ENCODE data around the gene SORCS2. TPM values are rescaled to one million over a fixed set of nuclear protein-coding genes. Genes with fewer than 3 reads are reported as not detected.

SORCS2 gene
- polyA plus RNA-seq, 1 donor from 2014 or later, result 1.0 TPM

DNA sequence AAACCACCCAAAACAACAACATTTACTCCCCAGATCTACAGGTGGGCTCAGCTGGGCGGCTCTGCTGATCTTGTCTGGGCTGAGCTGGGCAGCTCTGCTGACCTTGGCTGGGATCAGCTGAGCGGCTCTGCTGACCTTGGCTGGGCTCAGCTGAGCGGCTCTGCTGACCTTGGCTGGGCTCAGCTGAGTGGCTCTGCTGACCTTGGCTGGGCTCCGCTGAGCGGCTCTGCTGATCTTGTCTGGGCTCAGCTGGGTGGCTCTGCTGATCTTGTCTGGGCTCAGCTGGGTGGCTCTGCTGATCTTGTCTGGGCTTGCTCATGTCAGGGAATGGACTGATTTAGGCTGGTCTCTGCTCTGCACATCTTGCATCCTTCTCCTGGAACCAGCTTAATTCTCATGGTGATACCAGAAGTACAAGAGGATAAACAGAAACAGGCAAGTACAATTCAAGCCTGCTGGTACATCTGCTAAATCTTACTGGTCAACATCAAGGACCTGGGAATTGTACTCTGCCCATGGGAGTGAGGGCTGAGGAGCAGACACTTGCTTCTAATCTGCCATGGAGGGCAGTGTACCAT, 490.9 kb downstream of the SORCS2 start:
- Histone ChIP-seq H4K20me1 (ENCODE audit: insufficient read depth) (no peaks in the 10 kb centered on the region), H3K79me2 (replicated peaks; ENCODE audit: insufficient read depth, low read length) (no peaks in the 10 kb centered on the region), H3K9ac (ENCODE audit: low read length) (no peak overlapping the region), H2AFZ (ENCODE audit: low read depth, low read length) (no peak overlapping the region), H3K4me3 (ENCODE audit: low read length) (no peak overlapping the region), H3K9me3 (ENCODE audit: low read length) (no peaks in the 10 kb centered on the region), H3K27ac (ENCODE audit: low read length) (no peak overlapping the region), H3K4me2 (ENCODE audit: low read length) (no peak overlapping the region), H3K27me3 (ENCODE audit: insufficient read depth, low read depth, low read length) (no peaks in the 10 kb centered on the region), H3K36me3 (ENCODE audit: insufficient read depth, low read length) (no peaks in the 10 kb centered on the region), H3K9me2 (ENCODE audit: insufficient read depth, low read length) (no peaks in the 10 kb centered on the region), H3F3A (ENCODE audit: insufficient read depth, low read length, poor library complexity, severe bottlenecking) (no peaks in the 10 kb centered on the region)
- TF ChIP-seq, protein P1, sequence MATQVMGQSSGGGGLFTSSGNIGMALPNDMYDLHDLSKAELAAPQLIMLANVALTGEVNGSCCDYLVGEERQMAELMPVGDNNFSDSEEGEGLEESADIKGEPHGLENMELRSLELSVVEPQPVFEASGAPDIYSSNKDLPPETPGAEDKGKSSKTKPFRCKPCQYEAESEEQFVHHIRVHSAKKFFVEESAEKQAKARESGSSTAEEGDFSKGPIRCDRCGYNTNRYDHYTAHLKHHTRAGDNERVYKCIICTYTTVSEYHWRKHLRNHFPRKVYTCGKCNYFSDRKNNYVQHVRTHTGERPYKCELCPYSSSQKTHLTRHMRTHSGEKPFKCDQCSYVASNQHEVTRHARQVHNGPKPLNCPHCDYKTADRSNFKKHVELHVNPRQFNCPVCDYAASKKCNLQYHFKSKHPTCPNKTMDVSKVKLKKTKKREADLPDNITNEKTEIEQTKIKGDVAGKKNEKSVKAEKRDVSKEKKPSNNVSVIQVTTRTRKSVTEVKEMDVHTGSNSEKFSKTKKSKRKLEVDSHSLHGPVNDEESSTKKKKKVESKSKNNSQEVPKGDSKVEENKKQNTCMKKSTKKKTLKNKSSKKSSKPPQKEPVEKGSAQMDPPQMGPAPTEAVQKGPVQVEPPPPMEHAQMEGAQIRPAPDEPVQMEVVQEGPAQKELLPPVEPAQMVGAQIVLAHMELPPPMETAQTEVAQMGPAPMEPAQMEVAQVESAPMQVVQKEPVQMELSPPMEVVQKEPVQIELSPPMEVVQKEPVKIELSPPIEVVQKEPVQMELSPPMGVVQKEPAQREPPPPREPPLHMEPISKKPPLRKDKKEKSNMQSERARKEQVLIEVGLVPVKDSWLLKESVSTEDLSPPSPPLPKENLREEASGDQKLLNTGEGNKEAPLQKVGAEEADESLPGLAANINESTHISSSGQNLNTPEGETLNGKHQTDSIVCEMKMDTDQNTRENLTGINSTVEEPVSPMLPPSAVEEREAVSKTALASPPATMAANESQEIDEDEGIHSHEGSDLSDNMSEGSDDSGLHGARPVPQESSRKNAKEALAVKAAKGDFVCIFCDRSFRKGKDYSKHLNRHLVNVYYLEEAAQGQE (IDR thresholded peaks at IDR 0.05; ENCODE audit: borderline replicate concordance), result no peak
- TF ChIP-seq RAD21 (conservative IDR thresholded peaks at IDR 0.05), result no peak
- TF ChIP-seq, protein P2, sequence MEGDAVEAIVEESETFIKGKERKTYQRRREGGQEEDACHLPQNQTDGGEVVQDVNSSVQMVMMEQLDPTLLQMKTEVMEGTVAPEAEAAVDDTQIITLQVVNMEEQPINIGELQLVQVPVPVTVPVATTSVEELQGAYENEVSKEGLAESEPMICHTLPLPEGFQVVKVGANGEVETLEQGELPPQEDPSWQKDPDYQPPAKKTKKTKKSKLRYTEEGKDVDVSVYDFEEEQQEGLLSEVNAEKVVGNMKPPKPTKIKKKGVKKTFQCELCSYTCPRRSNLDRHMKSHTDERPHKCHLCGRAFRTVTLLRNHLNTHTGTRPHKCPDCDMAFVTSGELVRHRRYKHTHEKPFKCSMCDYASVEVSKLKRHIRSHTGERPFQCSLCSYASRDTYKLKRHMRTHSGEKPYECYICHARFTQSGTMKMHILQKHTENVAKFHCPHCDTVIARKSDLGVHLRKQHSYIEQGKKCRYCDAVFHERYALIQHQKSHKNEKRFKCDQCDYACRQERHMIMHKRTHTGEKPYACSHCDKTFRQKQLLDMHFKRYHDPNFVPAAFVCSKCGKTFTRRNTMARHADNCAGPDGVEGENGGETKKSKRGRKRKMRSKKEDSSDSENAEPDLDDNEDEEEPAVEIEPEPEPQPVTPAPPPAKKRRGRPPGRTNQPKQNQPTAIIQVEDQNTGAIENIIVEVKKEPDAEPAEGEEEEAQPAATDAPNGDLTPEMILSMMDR (IDR thresholded peaks at IDR 0.05; ENCODE audit: poor library complexity, severe bottlenecking), result no peak
- no peak for TF ChIP-seq EP300 (conservative IDR thresholded peaks at IDR 0.05; ENCODE audit: poor library complexity, severe bottlenecking)
- no peak for TF ChIP-seq MXI1 (conservative IDR thresholded peaks at IDR 0.05; ENCODE audit: poor library complexity, severe bottlenecking)
- no peak for TF ChIP-seq POLR2AphosphoS5 (IDR thresholded peaks at IDR 0.05)
- no peak for TF ChIP-seq SMC3 (conservative IDR thresholded peaks at IDR 0.05; ENCODE audit: poor library complexity)
- TF ChIP-seq EZH2 (IDR thresholded peaks at IDR 0.05; ENCODE audit: borderline replicate concordance, insufficient read depth, low read length, poor library complexity, severe bottlenecking), result no peak
- no peak for TF ChIP-seq TAF1 (IDR thresholded peaks at IDR 0.05; ENCODE audit: low read depth)

DNA sequence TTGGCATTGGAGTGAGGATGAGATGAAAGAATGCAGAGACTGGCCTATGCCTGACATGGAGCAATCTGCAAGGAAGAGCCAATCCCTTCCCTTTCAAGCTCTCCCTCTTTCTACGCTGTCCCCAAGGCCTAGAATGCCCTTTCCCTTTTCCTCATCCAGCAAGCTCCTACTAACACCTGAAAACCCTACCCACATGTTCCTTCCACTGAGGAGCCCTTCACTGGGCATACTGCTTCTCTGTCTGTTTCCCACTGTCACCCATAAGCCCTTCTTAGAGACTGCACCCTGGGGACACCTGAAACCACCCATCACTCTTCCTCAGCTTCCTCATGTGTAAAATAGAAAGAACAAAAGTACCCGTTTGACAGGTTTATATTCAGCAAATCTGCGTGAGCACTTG, 492.0 kb downstream of the SORCS2 start:
- Histone ChIP-seq H3K27me3 (ENCODE audit: insufficient read depth, low read depth, low read length) (no peaks in the 10 kb centered on the region), H4K20me1 (ENCODE audit: insufficient read depth) (no peaks in the 10 kb centered on the region)
- TF ChIP-seq, protein P2 (IDR thresholded peaks at IDR 0.05; ENCODE audit: poor library complexity, severe bottlenecking), result no peak
- no peak for TF ChIP-seq RAD21 (conservative IDR thresholded peaks at IDR 0.05)
- no peak for TF ChIP-seq SMC3 (conservative IDR thresholded peaks at IDR 0.05; ENCODE audit: poor library complexity)
- no peak for TF ChIP-seq POLR2AphosphoS5 (IDR thresholded peaks at IDR 0.05)
- TF ChIP-seq TAF1 (IDR thresholded peaks at IDR 0.05; ENCODE audit: low read depth), result no peak

More for the DNA sequence above, 492.0 kb downstream of the SORCS2 start:
- no peak overlapping the region for H3K4me2 ChIP-seq (ENCODE audit: low read length)
- H3K79me2 ChIP-seq (replicated peaks; ENCODE audit: insufficient read depth, low read length), result no peaks in the 10 kb centered on the region
- no peaks in the 10 kb centered on the region for H3K9me2 ChIP-seq (ENCODE audit: insufficient read depth, low read length)
- H3K36me3 ChIP-seq (ENCODE audit: insufficient read depth, low read length), result no peaks in the 10 kb centered on the region
- H3K9ac ChIP-seq (ENCODE audit: low read length), result no peak overlapping the region
- no peak overlapping the region for H2AFZ ChIP-seq (ENCODE audit: low read depth, low read length)
- H3K4me3 ChIP-seq (ENCODE audit: low read length), result no peak overlapping the region
- no peak overlapping the region for H3K27ac ChIP-seq (ENCODE audit: low read length)
- no peaks in the 10 kb centered on the region for H3F3A ChIP-seq (ENCODE audit: insufficient read depth, low read length, poor library complexity, severe bottlenecking)
- no peaks in the 10 kb centered on the region for H3K9me3 ChIP-seq (ENCODE audit: low read length)

All from neural cell (in vitro differentiated cells).